ENCODE measurements around the gene SYNPO2. TPM values are rescaled to one million over a fixed set of nuclear protein-coding genes. Genes with fewer than 3 reads are reported as not detected.
"Not testable (repeated sequence)": the region's sequence is repeated elsewhere in the genome, so short reads cannot be mapped to it uniquely, and the experiment has no call there.

The SYNPO2 gene
- total RNA-seq, 2 experiments from 2014 or later: 0.16 to 0.28 TPM

- no peak for ATAC-seq
Observed at GRCh38 chr4:119005928-119006460, 117.3 kb downstream of the SYNPO2 start.

GRCh38 chr4:119008761-119009160 is 120.1 kb downstream of the SYNPO2 start:
- no peak for DNase-seq
- Mint-ChIP-seq H3K4me3 (no peak overlapping the region), H3K27me3 (peaks cover 3% of the 10 kb centered on the region), H3K9me3 (ENCODE audit: low read depth) (no peaks in the 10 kb centered on the region), H3K4me1 (no peaks in the 10 kb centered on the region), H3K36me3 (ENCODE audit: low read depth) (no peaks in the 10 kb centered on the region), H3K27ac (no peak overlapping the region)
- intact Hi-C loops (cut with DNase I, micrococcal nuclease): no loop called here
- POLR2A ChIA-PET: no interaction called here
- ATAC-seq: no peak
- CTCF ChIA-PET: interaction anchor here (1.2 kb wide), 1 partner anchor 32 kb away, joined by 5 read pairs; no protein-coding TSS in a partner anchor

More at GRCh38 chr4:119005928-119006460, 117.3 kb downstream of the SYNPO2 start:
- H3K4me3 Mint-ChIP-seq: no peak overlapping the region
- H3K9me3 Mint-ChIP-seq (ENCODE audit: low read depth): no peaks in the 10 kb centered on the region
- no peak for DNase-seq
- ChIA-PET POLR2A (no interaction called here), CTCF (no interaction called here)
- no peaks in the 10 kb centered on the region for H3K4me1 Mint-ChIP-seq
- no peaks in the 10 kb centered on the region for H3K36me3 Mint-ChIP-seq (ENCODE audit: low read depth)
- H3K27me3 Mint-ChIP-seq: peaks cover 1% of the 10 kb centered on the region
- intact Hi-C loops (cut with DNase I, micrococcal nuclease): no loop called here
- no peak overlapping the region for H3K27ac Mint-ChIP-seq

DNA sequence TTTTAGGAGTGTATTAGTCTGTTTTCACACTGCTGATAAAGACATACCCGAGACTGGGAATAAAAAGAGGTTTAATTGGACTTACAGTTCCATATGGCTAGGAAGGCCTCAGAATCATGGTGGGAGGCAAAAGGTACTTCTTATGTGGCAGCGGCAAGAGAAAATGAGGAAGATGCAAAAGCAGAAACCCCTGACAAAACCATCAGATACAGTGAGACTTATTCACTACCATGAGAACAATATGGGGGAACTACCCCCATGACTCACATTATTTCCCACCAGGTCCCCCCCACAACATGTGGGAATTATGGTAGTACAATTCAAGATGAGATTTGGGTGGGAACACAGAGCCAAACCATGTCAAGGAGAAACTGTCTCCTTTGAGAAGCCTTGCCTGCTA is 121.6 kb downstream of the SYNPO2 start:
- H3K9me3 Mint-ChIP-seq (ENCODE audit: low read depth); POLR2A ChIA-PET; intact Hi-C loops (cut with DNase I, micrococcal nuclease); DNase-seq; CTCF ChIA-PET; ATAC-seq; H3K36me3 Mint-ChIP-seq (ENCODE audit: low read depth); H3K4me3 Mint-ChIP-seq; H3K27ac Mint-ChIP-seq; H3K4me1 Mint-ChIP-seq; H3K27me3 Mint-ChIP-seq: not testable (repeated sequence)

GRCh38 chr4:119010909-119011606 is 122.4 kb downstream of the SYNPO2 start:
- ChIA-PET CTCF (no interaction called here), POLR2A (no interaction called here)
- H3K27ac Mint-ChIP-seq: no peak overlapping the region
- ATAC-seq: no peak
- H3K36me3 Mint-ChIP-seq (ENCODE audit: low read depth): no peaks in the 10 kb centered on the region
- H3K27me3 Mint-ChIP-seq: peaks cover 3% of the 10 kb centered on the region
- H3K4me1 Mint-ChIP-seq: no peaks in the 10 kb centered on the region
- no peak overlapping the region for H3K4me3 Mint-ChIP-seq
- DNase-seq: no peak
- no peaks in the 10 kb centered on the region for H3K9me3 Mint-ChIP-seq (ENCODE audit: low read depth)
- intact Hi-C loops (cut with DNase I, micrococcal nuclease): no loop called here

GRCh38 chr4:119011607-119011988 is 122.9 kb downstream of the SYNPO2 start:
- POLR2A ChIA-PET: no interaction called here
- Mint-ChIP-seq H3K4me3 (no peak overlapping the region), H3K36me3 (ENCODE audit: low read depth) (no peaks in the 10 kb centered on the region), H3K27ac (no peak overlapping the region), H3K9me3 (ENCODE audit: low read depth) (no peaks in the 10 kb centered on the region), H3K4me1 (no peaks in the 10 kb centered on the region), H3K27me3 (peaks cover 3% of the 10 kb centered on the region)
- DNase-seq: no peak
- CTCF ChIA-PET: no interaction called here
- no peak for ATAC-seq
- intact Hi-C loops (cut with DNase I, micrococcal nuclease): no loop called here

DNA sequence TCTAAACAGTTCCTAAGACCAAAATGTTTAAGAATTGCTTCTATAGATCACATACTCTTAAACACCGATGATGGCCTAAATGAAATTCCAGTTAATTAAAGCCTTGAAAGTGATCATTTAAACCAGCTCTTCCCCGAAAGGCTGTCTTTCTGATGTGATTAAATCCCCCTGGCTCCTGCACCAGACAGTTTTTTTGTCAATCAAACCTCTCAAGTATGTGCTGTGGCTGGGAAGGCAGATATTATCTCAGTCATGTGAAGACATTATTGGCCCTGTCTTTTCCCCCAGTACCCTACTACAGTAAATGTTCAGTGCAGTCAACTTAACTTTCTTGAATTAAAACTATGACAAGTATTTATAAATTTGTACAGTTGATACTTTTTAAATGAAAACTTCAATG is 126.0 kb downstream of the SYNPO2 start:
- POLR2A ChIA-PET: no interaction called here
- Mint-ChIP-seq H3K9me3 (ENCODE audit: low read depth) (no peaks in the 10 kb centered on the region), H3K36me3 (ENCODE audit: low read depth) (no peaks in the 10 kb centered on the region), H3K4me3 (no peak overlapping the region), H3K27me3 (peaks cover 13% of the 10 kb centered on the region), H3K27ac (no peak overlapping the region), H3K4me1 (no peaks in the 10 kb centered on the region)
- ATAC-seq (no peak), DNase-seq (no peak)
- intact Hi-C loops (cut with DNase I, micrococcal nuclease): no loop called here
- CTCF ChIA-PET: no interaction called here

- H3K4me1 Mint-ChIP-seq: no peaks in the 10 kb centered on the region
- no peaks in the 10 kb centered on the region for H3K9me3 Mint-ChIP-seq (ENCODE audit: low read depth)
- H3K27me3 Mint-ChIP-seq: peaks cover 13% of the 10 kb centered on the region
- POLR2A ChIA-PET: no interaction called here
- CTCF ChIA-PET: interaction anchor here (1.6 kb wide), 1 partner anchor 13 kb away, joined by 6 read pairs; no protein-coding TSS in a partner anchor
- H3K36me3 Mint-ChIP-seq (ENCODE audit: low read depth): no peaks in the 10 kb centered on the region
- no peak overlapping the region for H3K27ac Mint-ChIP-seq
- DNase-seq (no peak), ATAC-seq (no peak)
- no peak overlapping the region for H3K4me3 Mint-ChIP-seq
- intact Hi-C loops (cut with DNase I, micrococcal nuclease): no loop called here
Observed at GRCh38 chr4:119016636-119017035, 128.0 kb downstream of the SYNPO2 start.

DNA sequence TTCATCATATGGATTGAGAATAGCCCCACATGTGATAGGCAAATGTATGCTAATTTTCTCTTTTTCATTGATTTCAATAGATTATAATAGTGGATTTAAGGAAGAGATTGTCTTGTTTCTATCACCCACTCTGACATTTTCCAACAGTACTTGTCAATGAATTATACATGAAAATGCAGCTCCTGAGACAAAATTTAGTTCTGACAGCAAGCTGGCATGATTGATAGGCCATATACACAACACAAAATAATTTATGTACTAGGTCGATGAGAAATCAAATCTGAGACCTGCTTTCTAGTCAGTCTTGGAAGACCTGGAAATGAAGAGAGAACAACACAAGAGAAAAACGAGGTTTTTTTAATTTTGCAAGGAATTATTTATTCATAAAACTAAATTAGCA is 129.0 kb downstream of the SYNPO2 start:
- Mint-ChIP-seq H3K4me1 (no peaks in the 10 kb centered on the region), H3K36me3 (ENCODE audit: low read depth) (no peaks in the 10 kb centered on the region), H3K27me3 (peaks cover 10% of the 10 kb centered on the region), H3K4me3 (no peak overlapping the region), H3K27ac (no peak overlapping the region), H3K9me3 (ENCODE audit: low read depth) (no peaks in the 10 kb centered on the region)
- POLR2A ChIA-PET: no interaction called here
- DNase-seq (no peak), ATAC-seq (no peak)
- CTCF ChIA-PET: interaction anchor here (1.6 kb wide), 1 partner anchor 12 kb away, joined by 6 read pairs; no protein-coding TSS in a partner anchor
- intact Hi-C loops (cut with DNase I, micrococcal nuclease): no loop called here

DNA sequence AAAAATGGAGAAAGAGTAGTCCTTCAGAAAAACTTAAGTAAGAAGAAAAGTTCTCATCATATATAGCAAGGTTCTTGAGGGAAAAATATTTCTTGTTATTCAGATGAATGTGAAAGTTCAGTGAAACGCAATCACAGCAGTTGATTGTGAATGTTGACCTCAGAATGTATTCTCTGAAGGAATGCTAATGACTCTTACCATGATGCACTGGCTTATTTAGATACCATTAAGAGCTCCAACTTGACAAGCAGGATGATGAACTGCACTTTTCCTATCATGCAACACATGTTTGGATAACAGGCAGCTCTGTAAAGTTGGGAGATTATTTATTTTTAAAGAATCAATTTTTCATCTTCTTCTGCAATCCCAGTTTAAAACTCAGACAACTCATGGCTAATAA is 131.5 kb downstream of the SYNPO2 start:
- no peaks in the 10 kb centered on the region for H3K9me3 Mint-ChIP-seq (ENCODE audit: low read depth)
- H3K27ac Mint-ChIP-seq: no peak overlapping the region
- ChIA-PET POLR2A (no interaction called here), CTCF (interaction anchor here (1.0 kb wide), 1 partner anchor 17 kb away, joined by 3 read pairs; no protein-coding TSS in a partner anchor)
- no peaks in the 10 kb centered on the region for H3K4me1 Mint-ChIP-seq
- peaks cover 10% of the 10 kb centered on the region for H3K27me3 Mint-ChIP-seq
- ATAC-seq (no peak), DNase-seq (no peak)
- no peaks in the 10 kb centered on the region for H3K36me3 Mint-ChIP-seq (ENCODE audit: low read depth)
- H3K4me3 Mint-ChIP-seq: no peak overlapping the region
- intact Hi-C loops (cut with DNase I, micrococcal nuclease): no loop called here

DNA sequence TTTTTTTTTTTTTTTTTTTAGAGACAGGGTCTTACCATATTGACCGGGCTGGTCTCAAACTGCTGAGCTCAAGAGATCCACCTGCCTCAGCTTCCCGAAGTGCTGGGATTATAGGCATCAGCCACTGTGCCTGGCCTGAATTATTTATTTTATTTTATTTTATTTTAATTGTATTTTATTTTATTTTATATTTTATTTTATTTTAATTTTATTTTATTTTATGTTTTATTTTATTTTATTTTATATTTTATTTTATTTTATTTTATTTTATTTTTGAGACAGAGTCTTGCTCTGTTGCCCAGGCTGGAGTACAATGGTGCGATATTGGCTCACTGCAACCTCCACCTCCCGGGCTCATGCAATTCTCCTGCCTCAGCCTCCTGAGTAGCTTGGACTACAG is 133.9 kb downstream of the SYNPO2 start:
- H3K36me3 Mint-ChIP-seq (ENCODE audit: low read depth); H3K27me3 Mint-ChIP-seq; POLR2A ChIA-PET; H3K4me1 Mint-ChIP-seq; H3K4me3 Mint-ChIP-seq; H3K9me3 Mint-ChIP-seq (ENCODE audit: low read depth); H3K27ac Mint-ChIP-seq; ATAC-seq; DNase-seq; intact Hi-C loops (cut with DNase I, micrococcal nuclease): not testable (repeated sequence)
- CTCF ChIA-PET: interaction anchor here (0.6 to 0.8 kb wide), 2 partner anchors 15 to 18 kb away, joined by 3 read pairs; no protein-coding TSS in a partner anchor

GRCh38 chr4:119024102-119024501 is 135.4 kb downstream of the SYNPO2 start:
- DNase-seq (no peak), ATAC-seq (no peak)
- Mint-ChIP-seq H3K9me3 (ENCODE audit: low read depth) (no peaks in the 10 kb centered on the region), H3K4me1 (no peaks in the 10 kb centered on the region), H3K4me3 (no peak overlapping the region), H3K27me3 (peaks cover under 1% of the 10 kb centered on the region), H3K36me3 (ENCODE audit: low read depth) (no peaks in the 10 kb centered on the region), H3K27ac (no peak overlapping the region)
- CTCF ChIA-PET: interaction anchor here (0.6 to 2.0 kb wide), 3 partner anchors 15 to 297 kb away, joined by 3 to 7 read pairs (median 3); no protein-coding TSS in a partner anchor
- POLR2A ChIA-PET: no interaction called here
- intact Hi-C loops (cut with DNase I, micrococcal nuclease): no loop called here

- intact Hi-C loops (cut with DNase I, micrococcal nuclease): no loop called here
- H3K4me1 Mint-ChIP-seq: no peaks in the 10 kb centered on the region
- no peaks in the 10 kb centered on the region for H3K9me3 Mint-ChIP-seq (ENCODE audit: low read depth)
- ATAC-seq (no peak), DNase-seq (no peak)
- H3K27ac Mint-ChIP-seq: no peak overlapping the region
- ChIA-PET CTCF (interaction anchor here (0.5 to 2.0 kb wide), 5 partner anchors 9 to 124 kb away, joined by 3 to 7 read pairs (median 4); no protein-coding TSS in a partner anchor), POLR2A (no interaction called here)
- H3K27me3 Mint-ChIP-seq: no peaks in the 10 kb centered on the region
- no peak overlapping the region for H3K4me3 Mint-ChIP-seq
- H3K36me3 Mint-ChIP-seq (ENCODE audit: low read depth): no peaks in the 10 kb centered on the region
Observed at GRCh38 chr4:119025420-119025819, 136.8 kb downstream of the SYNPO2 start.

Measured in activated CD4-positive, alpha-beta T cell treated with anti-CD3 and anti-CD28 coated beads for 36 hours (primary cell).